Measurements from ENCODE around the gene LRRC25. TPM values are rescaled to one million over a fixed set of nuclear protein-coding genes. Genes with fewer than 3 reads are reported as not detected.
"Not testable (repeated sequence)": the region's sequence is repeated elsewhere in the genome, so short reads cannot be mapped to it uniquely, and the experiment has no call there.

LRRC25 gene
- polyA plus RNA-seq, 1 donor from 2014 or later: not detected

DNA sequence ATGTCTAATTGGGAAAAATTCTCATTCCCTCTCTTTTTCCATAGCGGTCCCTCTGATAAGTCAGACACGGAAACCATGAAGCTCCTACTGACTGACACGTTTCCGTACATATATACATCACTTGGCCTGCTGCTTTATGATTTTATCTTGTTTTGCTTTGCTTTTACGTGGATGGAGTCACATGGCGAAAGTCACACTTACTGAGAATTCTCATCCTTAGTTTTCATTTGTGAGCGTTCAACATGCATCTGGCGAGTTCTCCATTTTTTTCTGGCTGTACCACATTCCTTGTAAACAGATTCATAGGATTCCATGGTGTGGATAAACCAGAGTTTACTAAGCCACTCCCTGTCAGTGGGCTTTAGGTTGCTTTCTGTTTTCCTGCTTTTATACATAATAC is 35.8 kb downstream of the LRRC25 start:
- Histone ChIP-seq H3K79me2 (replicated peaks; ENCODE audit: insufficient read depth, low read length) (no peaks in the 10 kb centered on the region), H3K9ac (ENCODE audit: low read length) (no peak overlapping the region), H3K27ac (ENCODE audit: low read length) (no peak overlapping the region), H3K9me2 (ENCODE audit: insufficient read depth, low read length) (no peaks in the 10 kb centered on the region), H3K4me2 (ENCODE audit: low read length) (no peak overlapping the region), H2AFZ (ENCODE audit: low read depth, low read length) (no peak overlapping the region), H3K36me3 (ENCODE audit: insufficient read depth, low read length) (no peaks in the 10 kb centered on the region), H3K4me3 (ENCODE audit: low read length) (no peak overlapping the region), H4K20me1 (ENCODE audit: insufficient read depth) (no peaks in the 10 kb centered on the region), H3F3A (ENCODE audit: insufficient read depth, low read length, poor library complexity, severe bottlenecking) (no peaks in the 10 kb centered on the region), H3K27me3 (ENCODE audit: insufficient read depth, low read depth, low read length) (no peaks in the 10 kb centered on the region), H3K9me3 (ENCODE audit: low read length) (no peaks in the 10 kb centered on the region)
- TF ChIP-seq POLR2AphosphoS5 (IDR thresholded peaks at IDR 0.05) (no peak), SMC3 (conservative IDR thresholded peaks at IDR 0.05; ENCODE audit: poor library complexity) (no peak), MXI1 (conservative IDR thresholded peaks at IDR 0.05; ENCODE audit: poor library complexity, severe bottlenecking) (no peak)
- TF ChIP-seq, protein P1, sequence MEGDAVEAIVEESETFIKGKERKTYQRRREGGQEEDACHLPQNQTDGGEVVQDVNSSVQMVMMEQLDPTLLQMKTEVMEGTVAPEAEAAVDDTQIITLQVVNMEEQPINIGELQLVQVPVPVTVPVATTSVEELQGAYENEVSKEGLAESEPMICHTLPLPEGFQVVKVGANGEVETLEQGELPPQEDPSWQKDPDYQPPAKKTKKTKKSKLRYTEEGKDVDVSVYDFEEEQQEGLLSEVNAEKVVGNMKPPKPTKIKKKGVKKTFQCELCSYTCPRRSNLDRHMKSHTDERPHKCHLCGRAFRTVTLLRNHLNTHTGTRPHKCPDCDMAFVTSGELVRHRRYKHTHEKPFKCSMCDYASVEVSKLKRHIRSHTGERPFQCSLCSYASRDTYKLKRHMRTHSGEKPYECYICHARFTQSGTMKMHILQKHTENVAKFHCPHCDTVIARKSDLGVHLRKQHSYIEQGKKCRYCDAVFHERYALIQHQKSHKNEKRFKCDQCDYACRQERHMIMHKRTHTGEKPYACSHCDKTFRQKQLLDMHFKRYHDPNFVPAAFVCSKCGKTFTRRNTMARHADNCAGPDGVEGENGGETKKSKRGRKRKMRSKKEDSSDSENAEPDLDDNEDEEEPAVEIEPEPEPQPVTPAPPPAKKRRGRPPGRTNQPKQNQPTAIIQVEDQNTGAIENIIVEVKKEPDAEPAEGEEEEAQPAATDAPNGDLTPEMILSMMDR (IDR thresholded peaks at IDR 0.05; ENCODE audit: poor library complexity, severe bottlenecking): no peak

DNA sequence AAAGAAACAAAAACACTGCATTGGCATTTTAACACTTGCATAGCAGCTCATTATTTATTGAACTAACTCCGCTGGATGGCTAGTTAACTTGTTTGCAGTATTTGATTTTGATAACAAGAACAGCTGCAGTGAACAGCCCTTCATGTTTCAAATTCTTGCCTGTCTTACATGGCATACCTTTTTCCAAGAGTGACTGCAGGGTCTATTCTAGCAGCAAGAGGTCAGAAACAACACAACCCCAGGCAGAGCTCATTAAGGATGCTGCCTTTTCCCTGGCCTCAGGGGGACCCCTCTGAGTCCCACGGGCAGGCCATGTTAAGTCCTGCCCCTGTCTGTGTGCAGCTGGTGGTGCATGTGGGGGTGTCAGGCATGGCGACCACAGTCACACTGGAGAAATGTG is 40.4 kb downstream of the LRRC25 start:
- Histone ChIP-seq H3K9me3 (ENCODE audit: low read length) (no peaks in the 10 kb centered on the region), H2AFZ (ENCODE audit: low read depth, low read length) (no peak overlapping the region), H3K9ac (ENCODE audit: low read length) (no peak overlapping the region), H3F3A (ENCODE audit: insufficient read depth, low read length, poor library complexity, severe bottlenecking) (no peaks in the 10 kb centered on the region), H3K36me3 (ENCODE audit: insufficient read depth, low read length) (no peaks in the 10 kb centered on the region), H3K4me3 (ENCODE audit: low read length) (no peak overlapping the region), H3K4me2 (ENCODE audit: low read length) (no peak overlapping the region), H4K20me1 (ENCODE audit: insufficient read depth) (no peaks in the 10 kb centered on the region), H3K79me2 (replicated peaks; ENCODE audit: insufficient read depth, low read length) (no peaks in the 10 kb centered on the region), H3K9me2 (ENCODE audit: insufficient read depth, low read length) (no peaks in the 10 kb centered on the region), H3K27ac (ENCODE audit: low read length) (no peak overlapping the region), H3K27me3 (ENCODE audit: insufficient read depth, low read depth, low read length) (no peaks in the 10 kb centered on the region)
- TF ChIP-seq TAF1 (IDR thresholded peaks at IDR 0.05; ENCODE audit: low read depth) (no peak), SMC3 (conservative IDR thresholded peaks at IDR 0.05; ENCODE audit: poor library complexity) (no peak), MXI1 (conservative IDR thresholded peaks at IDR 0.05; ENCODE audit: poor library complexity, severe bottlenecking) (no peak), EZH2 (IDR thresholded peaks at IDR 0.05; ENCODE audit: borderline replicate concordance, insufficient read depth, low read length, poor library complexity, severe bottlenecking) (no peak), POLR2AphosphoS5 (IDR thresholded peaks at IDR 0.05) (no peak), EP300 (conservative IDR thresholded peaks at IDR 0.05; ENCODE audit: poor library complexity, severe bottlenecking) (no peak), RAD21 (conservative IDR thresholded peaks at IDR 0.05) (no peak)
- TF ChIP-seq, protein P1 (IDR thresholded peaks at IDR 0.05; ENCODE audit: poor library complexity, severe bottlenecking): no peak

DNA sequence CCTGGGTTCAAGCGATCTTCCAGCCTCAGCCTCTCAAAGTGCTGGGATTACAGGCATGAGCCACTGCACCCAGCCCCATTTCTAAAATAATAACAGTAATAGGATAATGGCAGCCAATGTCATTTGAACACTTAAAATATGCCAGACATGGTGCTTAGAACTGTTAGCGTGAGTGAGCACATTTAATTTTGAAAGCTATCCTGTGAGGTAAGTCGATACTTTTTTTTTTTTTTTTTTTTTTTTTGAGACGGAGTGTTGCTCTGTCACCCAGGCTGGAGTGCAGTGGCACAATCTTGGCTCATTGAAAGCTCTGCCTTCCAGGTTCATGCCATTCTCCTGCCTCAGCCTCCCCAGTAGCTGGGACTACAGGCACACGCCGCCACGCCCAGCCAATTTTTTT is 42.7 kb downstream of the LRRC25 start:
- H3K4me2 ChIP-seq (ENCODE audit: low read length); H3K27me3 ChIP-seq (ENCODE audit: insufficient read depth, low read depth, low read length); H3K36me3 ChIP-seq (ENCODE audit: insufficient read depth, low read length); H3K9ac ChIP-seq (ENCODE audit: low read length); H4K20me1 ChIP-seq (ENCODE audit: insufficient read depth); H2AFZ ChIP-seq (ENCODE audit: low read depth, low read length); H3F3A ChIP-seq (ENCODE audit: insufficient read depth, low read length, poor library complexity, severe bottlenecking); H3K9me2 ChIP-seq (ENCODE audit: insufficient read depth, low read length); H3K4me3 ChIP-seq (ENCODE audit: low read length); H3K9me3 ChIP-seq (ENCODE audit: low read length); H3K27ac ChIP-seq (ENCODE audit: low read length); H3K79me2 ChIP-seq (replicated peaks; ENCODE audit: insufficient read depth, low read length): not testable (repeated sequence)

Data from neural cell (in vitro differentiated cells).